Hepatocyte (in vitro differentiated cells): ENCODE results near the gene ODC1. TPM values are rescaled to one million over a fixed set of nuclear protein-coding genes. Genes with fewer than 3 reads are reported as not detected.
"Not testable (repeated sequence)": the region's sequence is repeated elsewhere in the genome, so short reads cannot be mapped to it uniquely, and the experiment has no call there.

ENCODE experiments used
- DNase-seq: peaks from one replicate; pipeline ENCODE4 v3.0.0-alpha.2; 2016; ENCODE audit warnings: low spot score
- H2AFZ ChIP-seq: fragments of 200-600 bp; sonication (generic); 2 replicates; pipeline ENCODE4 v1.6.0; 2016; ENCODE audit warnings: antibody characterized with exemption, mild to moderate bottlenecking
- H3K27ac ChIP-seq: fragments of 200-600 bp; sonication (generic); 2 replicates; pipeline ENCODE4 v1.5.1; 2016; ENCODE audit warnings: mild to moderate bottlenecking
- H3K27me3 ChIP-seq: fragments of 200-600 bp; sonication (generic); 2 replicates; pipeline ENCODE4 v1.6.1; 2016
- H3K36me3 ChIP-seq: fragments of 200-600 bp; sonication (generic); replicated peaks from 2 replicates; pipeline ENCODE4 v1.5.1; 2016; ENCODE audit warnings: low read depth; ENCODE audit not compliant: insufficient read depth
- H3K4me1 ChIP-seq: fragments of 200-600 bp; sonication (generic); 2 replicates; pipeline ENCODE4 v1.5.1; 2016; ENCODE audit warnings: mild to moderate bottlenecking, moderate library complexity; ENCODE audit not compliant: insufficient read depth
- H3K4me2 ChIP-seq: fragments of 200-600 bp; sonication (generic); 2 replicates; pipeline ENCODE4 v1.6.0; 2016
- H3K4me3 ChIP-seq: fragments of 200-600 bp; sonication (generic); 2 replicates; pipeline ENCODE4 v1.5.1; 2016; ENCODE audit warnings: mild to moderate bottlenecking
- H3K79me2 ChIP-seq: fragments of 200-600 bp; sonication (generic); 2 replicates; pipeline ENCODE4 v1.6.0; 2017; ENCODE audit warnings: mild to moderate bottlenecking
- H3K9me2 ChIP-seq: fragments of 200-600 bp; sonication (generic); replicated peaks from 2 replicates; pipeline ENCODE4 v1.6.0; 2017; ENCODE audit warnings: mild to moderate bottlenecking; ENCODE audit not compliant: insufficient read depth
- H3K9me3 ChIP-seq: fragments of 200-600 bp; sonication (generic); 2 replicates; pipeline ENCODE4 v1.5.1; 2016; ENCODE audit warnings: low read depth, mild to moderate bottlenecking
- H4K20me1 ChIP-seq: fragments of 200-600 bp; sonication (generic); 2 replicates; pipeline ENCODE4 v1.6.0; 2016; ENCODE audit warnings: mild to moderate bottlenecking; ENCODE audit not compliant: insufficient read depth, poor library complexity, severe bottlenecking
- EZH2 ChIP-seq: fragments of 200-600 bp; sonication (generic); IDR thresholded peaks from 2 replicates; pipeline ENCODE4 v1.6.1; 2016; ENCODE audit warnings: antibody characterized with exemption, mild to moderate bottlenecking, borderline replicate concordance
- EZH2phosphoT487 ChIP-seq: fragments of 200-600 bp; sonication (generic); IDR thresholded peaks from one replicate; pipeline ENCODE4 v1.6.1; 2018; ENCODE audit warnings: antibody characterized with exemption, mild to moderate bottlenecking, low read depth, moderate library complexity; ENCODE audit not compliant: unreplicated experiment, severe bottlenecking
- WGBS: methylation state at CpG from one replicate; pipeline ENCODE4 v1.1.6; 2016; ENCODE audit warnings: low lambda C conversion rate; ENCODE audit errors: missing lambda C conversion rate; 5-methylcytosine and 5-hydroxymethylcytosine counted together
- polyA plus RNA-seq: library from polyadenylated mRNA; unstranded; fragments of >200 nt; fragmentation: Nextera tagmentation; extraction: Ambion mirVana; gene quantifications from 2 replicates; pipeline ENCODE4 v1.2.1, GENCODE V29; 2016
- total RNA-seq: library from RNA; depleted of rRNA; stranded (reverse); fragments of >200 nt; gene quantifications from 2 replicates; pipeline ENCODE4 v1.2.3, GENCODE V29; 2014
- TF ChIP-seq, protein P1 (sequence below): fragments of 200-600 bp; sonication (generic); IDR thresholded peaks from 2 replicates; pipeline ENCODE4 v1.5.1; 2016; ENCODE audit warnings: antibody characterized with exemption, mild to moderate bottlenecking; ENCODE audit not compliant: poor library complexity

ODC1 gene
- total and polyA plus RNA-seq, 2 experiments from 2014 or later = 92.8 to 165 TPM

DNA sequence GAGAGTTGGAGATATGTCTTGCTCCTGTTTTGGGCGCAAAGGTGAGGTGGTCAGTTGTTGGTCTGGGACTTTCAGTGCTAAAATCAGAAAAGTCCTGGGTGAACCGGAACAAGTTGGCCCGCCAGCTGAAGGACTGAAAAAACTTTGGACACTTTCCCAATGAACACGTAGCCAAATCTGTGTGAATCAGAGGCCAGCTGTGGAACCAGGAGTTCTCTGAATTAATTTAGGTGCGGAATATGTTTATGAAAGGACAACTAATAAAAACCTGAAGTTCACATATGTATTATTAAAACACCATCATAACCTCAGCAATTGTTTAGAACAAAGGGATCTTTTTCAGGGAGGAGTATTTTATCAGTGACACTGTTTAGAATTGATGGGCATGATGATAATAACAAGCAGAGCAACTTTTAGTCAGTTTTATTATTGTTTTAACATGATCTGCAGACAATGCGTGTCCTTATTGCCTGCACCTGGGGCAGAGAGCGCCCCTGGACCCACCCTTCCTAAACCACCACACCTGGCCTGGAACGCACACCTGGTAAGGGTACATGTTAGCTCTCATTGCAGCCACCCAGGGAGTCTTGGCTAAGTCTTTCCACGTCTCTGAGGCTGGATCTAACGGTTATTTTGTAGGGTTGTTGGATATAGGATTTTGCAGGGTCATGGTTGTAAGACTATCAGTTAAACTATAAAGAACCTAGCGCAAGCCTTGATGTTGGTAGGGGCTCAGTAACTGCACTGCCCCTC lies 9.9 kb upstream of the ODC1 start:
- Histone ChIP-seq H3K27ac (no peak overlapping the region), H3K79me2 (no peaks in the 10 kb centered on the region), H4K20me1 (no peaks in the 10 kb centered on the region), H2AFZ (no peak overlapping the region), H3K27me3 (no peaks in the 10 kb centered on the region), H3K9me3 (no peaks in the 10 kb centered on the region), H3K36me3 (no peaks in the 10 kb centered on the region), H3K4me2 (no peak overlapping the region), H3K4me3 (no peak overlapping the region), H3K9me2 (no peaks in the 10 kb centered on the region), H3K4me1 (peaks cover 9% of the 10 kb centered on the region)
- WGBS = 66% methylated on average over 11 of the region's 11 CpGs
- DNase-seq = no peak
- TF ChIP-seq EZH2phosphoT487 (no peak), EZH2 (no peak)
- TF ChIP-seq, protein P1, sequence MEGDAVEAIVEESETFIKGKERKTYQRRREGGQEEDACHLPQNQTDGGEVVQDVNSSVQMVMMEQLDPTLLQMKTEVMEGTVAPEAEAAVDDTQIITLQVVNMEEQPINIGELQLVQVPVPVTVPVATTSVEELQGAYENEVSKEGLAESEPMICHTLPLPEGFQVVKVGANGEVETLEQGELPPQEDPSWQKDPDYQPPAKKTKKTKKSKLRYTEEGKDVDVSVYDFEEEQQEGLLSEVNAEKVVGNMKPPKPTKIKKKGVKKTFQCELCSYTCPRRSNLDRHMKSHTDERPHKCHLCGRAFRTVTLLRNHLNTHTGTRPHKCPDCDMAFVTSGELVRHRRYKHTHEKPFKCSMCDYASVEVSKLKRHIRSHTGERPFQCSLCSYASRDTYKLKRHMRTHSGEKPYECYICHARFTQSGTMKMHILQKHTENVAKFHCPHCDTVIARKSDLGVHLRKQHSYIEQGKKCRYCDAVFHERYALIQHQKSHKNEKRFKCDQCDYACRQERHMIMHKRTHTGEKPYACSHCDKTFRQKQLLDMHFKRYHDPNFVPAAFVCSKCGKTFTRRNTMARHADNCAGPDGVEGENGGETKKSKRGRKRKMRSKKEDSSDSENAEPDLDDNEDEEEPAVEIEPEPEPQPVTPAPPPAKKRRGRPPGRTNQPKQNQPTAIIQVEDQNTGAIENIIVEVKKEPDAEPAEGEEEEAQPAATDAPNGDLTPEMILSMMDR = no peak

DNA sequence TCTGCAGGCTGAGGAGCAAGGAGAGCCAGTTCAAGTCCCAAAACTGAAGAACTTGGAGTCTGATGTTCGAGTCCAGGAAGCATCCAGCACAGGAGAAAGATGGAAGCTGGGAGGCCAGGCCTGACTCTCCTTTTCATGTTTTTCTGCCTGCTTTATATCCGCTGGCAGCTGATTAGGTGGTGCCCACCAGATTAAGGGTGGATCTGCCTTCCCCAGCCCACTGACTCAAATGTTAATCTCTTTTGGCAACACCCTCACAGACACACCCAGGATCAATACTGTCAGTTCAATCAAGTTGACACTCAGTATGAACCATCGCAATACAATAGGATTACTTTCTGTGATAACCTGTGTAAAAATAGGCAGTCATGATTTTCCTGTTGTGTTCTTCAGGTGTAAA lies 9.1 kb upstream of the ODC1 start:
- H3K36me3 ChIP-seq, H3K4me1 ChIP-seq, H3K4me3 ChIP-seq, H3K27ac ChIP-seq, H3K27me3 ChIP-seq, H4K20me1 ChIP-seq, H3K79me2 ChIP-seq, H3K9me2 ChIP-seq, H3K4me2 ChIP-seq, DNase-seq, H3K9me3 ChIP-seq, H2AFZ ChIP-seq: not testable (repeated sequence)
- 78% methylated on average over 3 of the region's 3 CpGs for WGBS

- Histone ChIP-seq H3K79me2 (no peaks in the 10 kb centered on the region), H3K4me1 (peaks cover 9% of the 10 kb centered on the region), H3K36me3 (no peaks in the 10 kb centered on the region), H3K4me2 (no peak overlapping the region), H3K9me3 (no peaks in the 10 kb centered on the region), H3K4me3 (no peak overlapping the region), H2AFZ (no peak overlapping the region), H3K27me3 (no peaks in the 10 kb centered on the region), H4K20me1 (no peaks in the 10 kb centered on the region), H3K9me2 (no peaks in the 10 kb centered on the region), H3K27ac (no peak overlapping the region)
- no peak for DNase-seq
- TF ChIP-seq, protein P1 = no peak
- no peak for TF ChIP-seq EZH2phosphoT487
- no peak for TF ChIP-seq EZH2
- 88% methylated on average over 7 of the region's 7 CpGs for WGBS
Measured at GRCh38 chr2:10454505-10454904, 6.4 kb upstream of the ODC1 start.

GRCh38 chr2:10453905-10454298 lies 5.8 kb upstream of the ODC1 start:
- Histone ChIP-seq H3K36me3 (no peaks in the 10 kb centered on the region), H3K9me2 (no peaks in the 10 kb centered on the region), H3K79me2 (no peaks in the 10 kb centered on the region), H2AFZ (no peak overlapping the region), H3K4me2 (no peak overlapping the region), H4K20me1 (no peaks in the 10 kb centered on the region), H3K4me1 (peaks cover 13% of the 10 kb centered on the region), H3K4me3 (no peak overlapping the region), H3K9me3 (no peaks in the 10 kb centered on the region), H3K27ac (no peak overlapping the region), H3K27me3 (no peaks in the 10 kb centered on the region)
- TF ChIP-seq, protein P1 = no peak
- TF ChIP-seq EZH2phosphoT487 = no peak
- TF ChIP-seq EZH2 = no peak
- WGBS = 88% methylated on average over 9 of the region's 9 CpGs
- no peak for DNase-seq
